SK-N-MC (cell line): ENCODE results near the gene ACSM6.

ENCODE experiments used
- EZH2 ChIP-seq: fragments of 200-600 bp; sonication (generic); IDR thresholded peaks from one replicate; pipeline ENCODE4 v1.6.1; 2017; ENCODE audit warnings: antibody characterized with exemption
- FOXP2 ChIP-seq: optimal IDR thresholded peaks from 2 replicates; pipeline ENCODE3; 2011; ENCODE audit warnings: mild to moderate bottlenecking, moderate library complexity; ENCODE audit not compliant: insufficient read depth; ENCODE audit errors: extremely low read length, control extremely low read depth
- POLR2AphosphoS5 ChIP-seq: IDR thresholded peaks from 2 replicates; pipeline ENCODE4 v1.6.1; 2012; ENCODE audit warnings: mild to moderate bottlenecking, low read depth, low read length, borderline replicate concordance

DNA sequence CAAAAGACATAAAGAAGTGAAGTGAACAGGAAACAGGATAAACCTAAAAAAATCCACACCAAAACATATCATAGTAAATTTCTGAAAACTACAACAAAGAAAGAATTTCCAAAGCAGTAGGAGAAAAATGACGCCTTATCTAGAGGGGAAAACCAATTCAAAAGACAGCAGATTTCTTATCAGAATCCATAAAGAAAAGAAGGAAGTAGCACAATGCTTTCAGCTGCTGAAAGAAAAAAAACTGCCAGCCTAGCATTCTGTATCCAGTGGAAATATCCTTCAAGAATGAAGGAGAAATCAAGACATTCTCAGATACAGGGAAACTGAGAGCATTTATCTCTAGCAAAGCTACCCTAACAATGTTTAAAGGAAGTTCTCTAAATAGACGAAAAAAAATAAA lies 59.0 kb downstream of the ACSM6 start:
- TF ChIP-seq POLR2AphosphoS5 (no peak), EZH2 (no peak), FOXP2 (no peak)
